Endothelial cell (in vitro differentiated cells): Measurements from ENCODE around the gene CMSS1. TPM values are rescaled to one million over a fixed set of nuclear protein-coding genes. Genes with fewer than 3 reads are reported as not detected.

Experiments
- DNase-seq: peaks from one replicate; pipeline ENCODE4 v3.0.0; 2021; ENCODE audit warnings: low spot score
- H3K27ac Mint-ChIP-seq: one replicate; pipeline ENCODE4 v1.8.0; 2021; ENCODE audit warnings: mixed read lengths, inconsistent platforms; ENCODE audit not compliant: unreplicated experiment
- H3K27me3 Mint-ChIP-seq: one replicate; pipeline ENCODE4 v1.8.0; 2021; ENCODE audit warnings: mild to moderate bottlenecking, moderate library complexity, mixed read lengths, inconsistent platforms; ENCODE audit not compliant: unreplicated experiment
- H3K36me3 Mint-ChIP-seq: one replicate; pipeline ENCODE4 v1.8.0; 2021; ENCODE audit warnings: mild to moderate bottlenecking, low read depth, mixed read lengths, inconsistent platforms; ENCODE audit not compliant: unreplicated experiment
- H3K4me1 Mint-ChIP-seq: one replicate; pipeline ENCODE4 v1.8.0; 2021; ENCODE audit warnings: mild to moderate bottlenecking, mixed read lengths, inconsistent platforms; ENCODE audit not compliant: unreplicated experiment
- H3K4me3 Mint-ChIP-seq: one replicate; pipeline ENCODE4 v1.8.0; 2021; ENCODE audit warnings: mild to moderate bottlenecking, mixed read lengths, inconsistent platforms; ENCODE audit not compliant: unreplicated experiment
- H3K9me3 Mint-ChIP-seq: one replicate; pipeline ENCODE4 v1.8.0; 2021; ENCODE audit warnings: mixed read lengths, inconsistent platforms; ENCODE audit not compliant: unreplicated experiment
- CTCF ChIP-seq: fragments of 200-600 bp; sonication (generic); IDR thresholded peaks from one replicate; pipeline ENCODE4 v1.5.0; 2021; ENCODE audit warnings: antibody characterized with exemption; ENCODE audit not compliant: unreplicated experiment
- total RNA-seq: library from RNA; stranded (reverse); fragmentation: NEBNext Ultra II Directional; extraction: Animal tissue kit (Norgen Biotek cat#: 25700); gene quantifications from one replicate; pipeline ENCODE4 v1.2.1, GENCODE V29; 2021; ENCODE audit not compliant: unreplicated experiment

Gene CMSS1
- total RNA-seq, 1 donor from 2014 or later, result 25.8 TPM

- no peak for DNase-seq
- Mint-ChIP-seq H3K9me3 (no peaks in the 10 kb centered on the region), H3K4me3 (no peak overlapping the region), H3K27ac (no peak overlapping the region), H3K4me1 (peaks cover 3% of the 10 kb centered on the region), H3K27me3 (no peaks in the 10 kb centered on the region), H3K36me3 (no peaks in the 10 kb centered on the region)
- TF ChIP-seq CTCF, result no peak
These were observed 294.1 kb downstream of the CMSS1 start for GRCh38 chr3:100111728-100112127.

- Mint-ChIP-seq H3K4me3 (no peak overlapping the region), H3K27ac (no peak overlapping the region), H3K4me1 (peaks cover 3% of the 10 kb centered on the region), H3K9me3 (no peaks in the 10 kb centered on the region), H3K36me3 (no peaks in the 10 kb centered on the region), H3K27me3 (no peaks in the 10 kb centered on the region)
- no peak for DNase-seq
- no peak for TF ChIP-seq CTCF
These were observed 296.2 kb downstream of the CMSS1 start for GRCh38 chr3:100113723-100114412.

GRCh38 chr3:100114413-100115030 lies 296.9 kb downstream of the CMSS1 start, which contains the start of gene FILIP1L:
FILIP1L (minus strand) TSS chr3:100114501.
- Mint-ChIP-seq H3K4me1 (peaks cover 3% of the 10 kb centered on the region), H3K36me3 (no peaks in the 10 kb centered on the region), H3K27ac (no peak within 1 kb of the TSS), H3K27me3 (no peaks in the 10 kb centered on the region), H3K9me3 (no peaks in the 10 kb centered on the region), H3K4me3 (no peak within 1 kb of the TSS)
- no peak for DNase-seq
- no peak for TF ChIP-seq CTCF

GRCh38 chr3:100117093-100117492 lies 299.4 kb downstream of the CMSS1 start:
- no peak for DNase-seq
- no peaks in the 10 kb centered on the region for H3K4me1 Mint-ChIP-seq
- no peaks in the 10 kb centered on the region for H3K27me3 Mint-ChIP-seq

More at GRCh38 chr3:100117093-100117492, 299.4 kb downstream of the CMSS1 start:
- no peak overlapping the region for H3K4me3 Mint-ChIP-seq
- no peak overlapping the region for H3K27ac Mint-ChIP-seq
- H3K9me3 Mint-ChIP-seq, result no peaks in the 10 kb centered on the region
- TF ChIP-seq CTCF, result no peak
- H3K36me3 Mint-ChIP-seq, result no peaks in the 10 kb centered on the region
